Transverse colon (tissue), 4 donors: ENCODE results near the gene NOS3. TPM values are rescaled to one million over a fixed set of nuclear protein-coding genes. Genes with fewer than 3 reads are reported as not detected.

ENCODE experiments used
- DNase-seq: peaks from one replicate; pipeline ENCODE4 v3.0.0-alpha.2; 2019
- H3K27ac ChIP-seq, 4 donors: fragments of 200-600 bp; sonication (generic); 2 replicates each; pipeline ENCODE4 v1.5.1; 2016 to 2018; ENCODE audit warnings: inconsistent platforms in 4 of 4
- H3K27me3 ChIP-seq: fragments of 200-600 bp; sonication (generic); 2 replicates; pipeline ENCODE4 v1.5.1; 2017; ENCODE audit warnings: inconsistent platforms
- H3K36me3 ChIP-seq, 4 donors: fragments of 200-600 bp; sonication (generic); 2 replicates each; pipeline ENCODE4 v1.5.1; 2017 to 2019; ENCODE audit warnings: inconsistent platforms in 4 of 4
- H3K4me1 ChIP-seq, 4 donors: fragments of 200-600 bp; sonication (generic); 2 replicates each; pipeline ENCODE4 v1.5.1; 2017 to 2020; ENCODE audit warnings: inconsistent platforms in 4 of 4
- H3K4me3 ChIP-seq, 4 donors: fragments of 200-600 bp; sonication (generic); 1 replicate in 1 of 4; 2 replicates in 3 of 4; pipeline versions ENCODE4 v1.5.1 to v1.6.1; 2017 to 2019; ENCODE audit warnings: inconsistent platforms in 4 of 4
- H3K9me3 ChIP-seq, 2 donors: fragments of 200-600 bp; sonication (generic); 2 replicates each; pipeline ENCODE4 v1.5.1; 2017 to 2019; ENCODE audit warnings: inconsistent platforms in 2 of 2
- EP300 ChIP-seq: sonication (generic); formaldehyde crosslinking; IDR thresholded peaks from one replicate; pipeline ENCODE4 v1.6.1; 2017; ENCODE audit warnings: antibody characterized with exemption, low read depth
- POLR2A ChIP-seq: fragments of 450-650 bp; IDR thresholded peaks from one replicate; pipeline ENCODE4 v1.6.1; 2016; ENCODE audit warnings: antibody characterized with exemption, mild to moderate bottlenecking, moderate library complexity
- POLR2AphosphoS5 ChIP-seq, 3 donors: sonication (generic); formaldehyde crosslinking; IDR thresholded peaks; one replicate each; pipeline ENCODE4 v1.6.1; 2016; ENCODE audit warnings: antibody characterized with exemption in 3 of 3
- WGBS, 2 donors: methylation state at CpG; one replicate each; pipeline ENCODE4 v1.1.5; 2018; ENCODE audit warnings: low coverage in 1 of 2; 5-methylcytosine and 5-hydroxymethylcytosine counted together
- in situ Hi-C, 4 donors: fragments of 200-750 bp; cut with MboI; loops; one replicate each; pipeline versions ENCODE4 v1.15.0 to v1.15.1; 2017; ENCODE audit warnings: low sequenced_read_pairs in 3 of 4, low pct_ligation_motif_present in 1 of 4, low pct_unique_long_range_greater_than_20kb in 1 of 4
- intact Hi-C: fragments of 100-400 bp; cut with DNase I; formaldehyde crosslinking; loops from one replicate; pipeline ENCODE4 v1.15.1; 2023; ENCODE audit warnings: low total_unique reads
- total RNA-seq, 4 donors: library from RNA; depleted of rRNA; stranded (reverse); fragments of >200 nt; gene quantifications; one replicate each; pipeline ENCODE4 v1.1.0, GENCODE V29; 2016
- TF ChIP-seq, protein P1 (sequence below), 5 experiments: fragments of 200-600 bp in 3 of 5; fragments of 450-650 bp in 2 of 5; sonication (generic) in 3 of 5; IDR thresholded peaks; 1 replicate in 2 of 5; 2 replicates in 3 of 5; pipeline ENCODE4 v1.5.1; 2016 to 2017; ENCODE audit warnings: antibody characterized with exemption in 5 of 5, inconsistent platforms in 3 of 5, mild to moderate bottlenecking in 2 of 5, moderate library complexity in 1 of 5

NOS3 gene
- total RNA-seq, 4 donors from 2014 or later = 2.5 to 34.2 (median 7.0) TPM

GRCh38 chr7:150989456-150989855 is 1.4 kb upstream of the NOS3 start:
- Histone ChIP-seq H3K36me3 (no peaks in the 10 kb centered on the region), H3K27ac (peak overlapping the region in 3 of 4 donors; percentile 2 to 57 (median 27)), H3K4me1 (peaks cover 6 to 21% (median 12%) of the 10 kb centered on the region in 4 donors), H3K9me3 (peaks cover 0 to 4% of the 10 kb centered on the region in 2 donors), H3K4me3 (no peak overlapping the region), H3K27me3 (peaks cover 7% of the 10 kb centered on the region)
- WGBS, 2 donors = 73% methylated on average over 7 of the region's 7 CpGs; no CpG with 5 or more reads in 1 of the 2 donors
- TF ChIP-seq POLR2AphosphoS5 (IDR thresholded peaks at IDR 0.05) = no peak
- TF ChIP-seq, protein P1, sequence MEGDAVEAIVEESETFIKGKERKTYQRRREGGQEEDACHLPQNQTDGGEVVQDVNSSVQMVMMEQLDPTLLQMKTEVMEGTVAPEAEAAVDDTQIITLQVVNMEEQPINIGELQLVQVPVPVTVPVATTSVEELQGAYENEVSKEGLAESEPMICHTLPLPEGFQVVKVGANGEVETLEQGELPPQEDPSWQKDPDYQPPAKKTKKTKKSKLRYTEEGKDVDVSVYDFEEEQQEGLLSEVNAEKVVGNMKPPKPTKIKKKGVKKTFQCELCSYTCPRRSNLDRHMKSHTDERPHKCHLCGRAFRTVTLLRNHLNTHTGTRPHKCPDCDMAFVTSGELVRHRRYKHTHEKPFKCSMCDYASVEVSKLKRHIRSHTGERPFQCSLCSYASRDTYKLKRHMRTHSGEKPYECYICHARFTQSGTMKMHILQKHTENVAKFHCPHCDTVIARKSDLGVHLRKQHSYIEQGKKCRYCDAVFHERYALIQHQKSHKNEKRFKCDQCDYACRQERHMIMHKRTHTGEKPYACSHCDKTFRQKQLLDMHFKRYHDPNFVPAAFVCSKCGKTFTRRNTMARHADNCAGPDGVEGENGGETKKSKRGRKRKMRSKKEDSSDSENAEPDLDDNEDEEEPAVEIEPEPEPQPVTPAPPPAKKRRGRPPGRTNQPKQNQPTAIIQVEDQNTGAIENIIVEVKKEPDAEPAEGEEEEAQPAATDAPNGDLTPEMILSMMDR (IDR thresholded peaks at IDR 0.05) = no peak
- no peak for TF ChIP-seq POLR2A
- no peak for TF ChIP-seq EP300
- intact Hi-C loops = loop anchor here (2.0 to 5.0 kb wide), 2 partner anchors 27 to 207 kb away; no protein-coding TSS in a partner anchor
- DNase-seq = no peak
- in situ Hi-C loops = loop anchor here (5.0 to 25.0 kb wide), 8 partner anchors 92 to 552 kb away; no protein-coding TSS in a partner anchor

- peaks cover 9% of the 10 kb centered on the region for H3K27me3 ChIP-seq
- intact Hi-C loops (no loop called here), in situ Hi-C loops (loop anchor here in 3 of 4 donors (25.0 kb wide), 3 partner anchors 105 to 555 kb away; no protein-coding TSS in a partner anchor)
- H3K9me3 ChIP-seq = peaks cover 0 to 4% of the 10 kb centered on the region in 2 donors
- no peak overlapping the region for H3K27ac ChIP-seq
- no peak for TF ChIP-seq POLR2A
- TF ChIP-seq, protein P1 (IDR thresholded peaks at IDR 0.05) = no peak
- peaks cover 6 to 18% (median 10%) of the 10 kb centered on the region in 4 donors for H3K4me1 ChIP-seq
- H3K36me3 ChIP-seq = no peaks in the 10 kb centered on the region
- H3K4me3 ChIP-seq = no peak overlapping the region
- no peak for DNase-seq
- 83 to 100% methylated on average over 1 to 6 of the region's 6 CpGs for WGBS, 2 donors
Observed at GRCh38 chr7:150992051-150992640, 1.3 kb downstream of the NOS3 start.

GRCh38 chr7:150992833-150993302 is 2.1 kb downstream of the NOS3 start:
- intact Hi-C loops (no loop called here), in situ Hi-C loops (loop anchor here in 3 of 4 donors (25.0 kb wide), 3 partner anchors 106 to 556 kb away; no protein-coding TSS in a partner anchor)
- no peak overlapping the region for H3K4me3 ChIP-seq
- no peak for DNase-seq
- H3K4me1 ChIP-seq = peaks cover 6 to 18% (median 10%) of the 10 kb centered on the region in 4 donors
- peak overlapping the region in 2 of 4 donors; percentile 9 to 25 for H3K27ac ChIP-seq
- H3K9me3 ChIP-seq = peaks cover 0 to 4% of the 10 kb centered on the region in 2 donors
- H3K36me3 ChIP-seq = no peaks in the 10 kb centered on the region
- no peak for TF ChIP-seq POLR2AphosphoS5 (IDR thresholded peaks at IDR 0.05)
- TF ChIP-seq, protein P1 (IDR thresholded peaks at IDR 0.05) = no peak
- no peak for TF ChIP-seq EP300
- TF ChIP-seq POLR2A = no peak
- WGBS, 2 donors = 47 to 60% methylated on average over 3 to 5 of the region's 5 CpGs
- H3K27me3 ChIP-seq = peaks cover 7% of the 10 kb centered on the region

GRCh38 chr7:150993511-150993910 is 2.7 kb downstream of the NOS3 start:
- Histone ChIP-seq H3K27ac (peak overlapping the region in 2 of 4 donors; percentile 29 to 43), H3K9me3 (peaks cover 0 to 4% of the 10 kb centered on the region in 2 donors), H3K4me3 (no peak overlapping the region), H3K27me3 (peaks cover 7% of the 10 kb centered on the region), H3K36me3 (no peaks in the 10 kb centered on the region), H3K4me1 (peaks cover 2 to 13% (median 5%) of the 10 kb centered on the region in 4 donors)
- no peak for DNase-seq
- TF ChIP-seq, protein P1 (IDR thresholded peaks at IDR 0.05) = no peak
- TF ChIP-seq POLR2A (no peak), POLR2AphosphoS5 (IDR thresholded peaks at IDR 0.05) (peak in 1 of 3 donors; percentile 44), EP300 (no peak)
- in situ Hi-C loops = loop anchor here in 3 of 4 donors (25.0 kb wide), 3 partner anchors 106 to 556 kb away; no protein-coding TSS in a partner anchor
- WGBS, 2 donors = 88% methylated on average over 12 of the region's 14 CpGs; no CpG with 5 or more reads in 1 of the 2 donors
- intact Hi-C loops = no loop called here
